Posterior vena cava (tissue), 2 donors: ENCODE results near the gene PRKCH. TPM values are rescaled to one million over a fixed set of nuclear protein-coding genes. Genes with fewer than 3 reads are reported as not detected.

ENCODE experiments used
- DNase-seq: peaks from one replicate; pipeline ENCODE4 v3.0.0-alpha.2; 2020; ENCODE audit warnings: low spot score
- intact Hi-C, 2 donors: fragments of 100-400 bp; cut with DNase I; formaldehyde crosslinking; loops; one replicate each; pipeline versions ENCODE4 v1.14.1 to v1.14.2; 2022 to 2023
- total RNA-seq, 2 donors: library from RNA; stranded (reverse); fragmentation: NEBNext Ultra II Directional; extraction: Animal tissue kit (Norgen Biotek cat#: 25700); gene quantifications; one replicate each; pipeline ENCODE4 v1.2.1, GENCODE V29; 2021
- donor health status: DM: yes; HTN: yes; CAD: no.
- donor health status: DM: yes; HTN: yes; CAD: no.

Gene PRKCH
- total RNA-seq, 2 donors from 2014 or later = 37.3 to 37.5 TPM

- intact Hi-C loops = no loop called here
- no peak for DNase-seq
Measured at GRCh38 chr14:61573321-61573720, 251.9 kb downstream of the PRKCH start.

- intact Hi-C loops = no loop called here
Measured at GRCh38 chr14:61573748-61574513, 252.6 kb downstream of the PRKCH start.

GRCh38 chr14:61574514-61574807 lies 253.1 kb downstream of the PRKCH start:
- no peak for DNase-seq
- intact Hi-C loops = no loop called here

More at GRCh38 chr14:61573748-61574513, 252.6 kb downstream of the PRKCH start:
- DNase-seq = no peak

- intact Hi-C loops = no loop called here
- no peak for DNase-seq
Measured at GRCh38 chr14:61575126-61575525, 253.7 kb downstream of the PRKCH start.

GRCh38 chr14:61575551-61576150 lies 254.3 kb downstream of the PRKCH start:
- intact Hi-C loops = no loop called here
- no peak for DNase-seq

GRCh38 chr14:61577506-61577931 lies 256.1 kb downstream of the PRKCH start:
- DNase-seq = no peak
- intact Hi-C loops = no loop called here

- DNase-seq = no peak
- intact Hi-C loops = no loop called here
Measured at GRCh38 chr14:61578745-61579144, 257.4 kb downstream of the PRKCH start.

GRCh38 chr14:61581340-61581739 lies 260.0 kb downstream of the PRKCH start:
- DNase-seq = no peak
- intact Hi-C loops = no loop called here

- DNase-seq = no peak
- intact Hi-C loops = no loop called here
Measured at GRCh38 chr14:61581955-61582615, 260.7 kb downstream of the PRKCH start.

GRCh38 chr14:61582815-61583214 lies 261.4 kb downstream of the PRKCH start:
- intact Hi-C loops = no loop called here
- DNase-seq = no peak

GRCh38 chr14:61584331-61584741 lies 263.0 kb downstream of the PRKCH start:
- DNase-seq = no peak
- intact Hi-C loops = no loop called here

- peak; percentile 92 for DNase-seq
Measured at GRCh38 chr14:61585598-61586543, 264.5 kb downstream of the PRKCH start.

GRCh38 chr14:61586544-61587055 lies 265.2 kb downstream of the PRKCH start:
- intact Hi-C loops = loop anchor here in 1 of 2 donors (1.0 kb wide), 1 partner anchor 40 kb away; no protein-coding TSS in a partner anchor
- no peak for DNase-seq

More at GRCh38 chr14:61585598-61586543, 264.5 kb downstream of the PRKCH start:
- intact Hi-C loops = no loop called here

GRCh38 chr14:61587081-61587713 lies 265.8 kb downstream of the PRKCH start:
- intact Hi-C loops = loop anchor here in 1 of 2 donors (1.0 kb wide), 1 partner anchor 41 kb away; no protein-coding TSS in a partner anchor

GRCh38 chr14:61588419-61588901 lies 267.1 kb downstream of the PRKCH start:
- intact Hi-C loops = no loop called here

More at GRCh38 chr14:61587081-61587713, 265.8 kb downstream of the PRKCH start:
- no peak for DNase-seq

GRCh38 chr14:61589691-61590581 lies 268.6 kb downstream of the PRKCH start:
- intact Hi-C loops = loop anchor here in 1 of 2 donors (10.0 kb wide), 1 partner anchor 65 kb away; no protein-coding TSS in a partner anchor
- DNase-seq = no peak

More at GRCh38 chr14:61588419-61588901, 267.1 kb downstream of the PRKCH start:
- DNase-seq = no peak

- DNase-seq = no peak
- intact Hi-C loops = loop anchor here in 1 of 2 donors (10.0 kb wide), 1 partner anchor 67 kb away; no protein-coding TSS in a partner anchor
Measured at GRCh38 chr14:61591862-61592261, 270.5 kb downstream of the PRKCH start.
